Amygdala (tissue), 56 donors: ENCODE data around the gene CDK19.

Experiments used
- DNase-seq, 56 donors: peaks; one replicate each; lab custom pipeline; 2025; lab: John Stamatoyannopoulos, UW

The CDK19 gene

GRCh38 chr6:110708295-110708950 is 106.8 kb downstream of the CDK19 start:
- no peak for DNase-seq

- no peak for DNase-seq
These were observed 109.7 kb downstream of the CDK19 start for GRCh38 chr6:110705543-110705942.

GRCh38 chr6:110703906-110704594 is 111.2 kb downstream of the CDK19 start:
- no peak for DNase-seq

GRCh38 chr6:110703010-110703905 is 112.0 kb downstream of the CDK19 start:
- no peak for DNase-seq

GRCh38 chr6:110699780-110700179 is 115.5 kb downstream of the CDK19 start:
- DNase-seq = no peak

GRCh38 chr6:110693994-110694393 is 121.3 kb downstream of the CDK19 start:
- DNase-seq = no peak

- DNase-seq = no peak
These were observed 122.0 kb downstream of the CDK19 start for GRCh38 chr6:110693296-110693695.

- DNase-seq = no peak
These were observed 124.4 kb downstream of the CDK19 start for GRCh38 chr6:110690916-110691315.

GRCh38 chr6:110690106-110690654 is 125.1 kb downstream of the CDK19 start:
- no peak for DNase-seq

GRCh38 chr6:110689275-110689935 is 125.9 kb downstream of the CDK19 start:
- no peak for DNase-seq

GRCh38 chr6:110688661-110689268 is 126.5 kb downstream of the CDK19 start:
- DNase-seq = no peak

- no peak for DNase-seq
These were observed 127.9 kb downstream of the CDK19 start for GRCh38 chr6:110687326-110687725.

- no peak for DNase-seq
These were observed 132.0 kb downstream of the CDK19 start for GRCh38 chr6:110683241-110683640.

- DNase-seq = peak in 31 of 56 donors; percentile 9 to 80 (median 34)
These were observed 132.8 kb downstream of the CDK19 start for GRCh38 chr6:110682460-110682853.

- DNase-seq = no peak
These were observed 133.5 kb downstream of the CDK19 start for GRCh38 chr6:110681543-110682459.

- DNase-seq = no peak
These were observed 138.9 kb downstream of the CDK19 start for GRCh38 chr6:110676396-110676795.

- no peak for DNase-seq
These were observed 141.2 kb downstream of the CDK19 start for GRCh38 chr6:110674096-110674495.

GRCh38 chr6:110672122-110672521 is 143.1 kb downstream of the CDK19 start:
- no peak for DNase-seq

- no peak for DNase-seq
These were observed 143.8 kb downstream of the CDK19 start for GRCh38 chr6:110671447-110671846.
